GM18502 (cell line): ENCODE results near the gene ESPN.

Experiments
- ATAC-seq: cut with Tn5 transposase; IDR thresholded peaks from one replicate; pipeline ENCODE4 v1.9.1; 2021; ENCODE audit warnings: mild to moderate bottlenecking; ENCODE audit not compliant: unreplicated experiment, poor library complexity

Gene ESPN

GRCh38 chr1:6409053-6409452 lies 15.5 kb upstream of the ESPN start:
- no peak for ATAC-seq

- ATAC-seq = no peak
These were observed 14.8 kb upstream of the ESPN start for GRCh38 chr1:6409733-6410132.

DNA sequence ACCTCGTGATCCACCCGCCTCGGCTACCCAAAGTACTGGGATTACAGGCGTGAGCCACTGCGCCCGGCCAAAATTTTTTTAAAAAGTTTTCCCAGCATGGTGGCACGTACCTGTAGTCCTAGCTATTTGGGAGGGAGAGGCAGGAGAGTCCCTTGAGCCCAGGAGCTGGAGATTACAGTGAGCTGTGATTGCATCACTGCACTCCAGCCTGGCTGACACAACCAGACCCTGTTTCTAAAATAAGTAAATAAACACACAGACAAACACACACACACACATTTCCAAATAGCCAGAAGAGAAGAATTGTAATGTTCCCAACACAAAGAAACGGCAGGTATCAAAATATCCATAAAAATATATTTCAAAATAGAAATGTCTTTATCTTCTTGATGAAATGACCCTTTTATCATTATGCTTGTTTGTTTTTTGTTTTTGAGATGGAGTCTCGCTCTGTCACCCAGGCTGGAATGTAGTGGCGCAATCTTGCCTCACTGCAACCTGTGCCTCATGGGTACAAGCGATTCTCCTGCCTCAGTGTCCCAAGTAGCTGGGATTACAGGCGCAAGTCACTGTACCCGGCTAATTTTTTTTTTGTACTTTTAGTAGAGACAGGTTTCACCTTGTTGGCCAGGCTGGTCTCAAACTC lies 14.2 kb upstream of the ESPN start:
- no peak for ATAC-seq

DNA sequence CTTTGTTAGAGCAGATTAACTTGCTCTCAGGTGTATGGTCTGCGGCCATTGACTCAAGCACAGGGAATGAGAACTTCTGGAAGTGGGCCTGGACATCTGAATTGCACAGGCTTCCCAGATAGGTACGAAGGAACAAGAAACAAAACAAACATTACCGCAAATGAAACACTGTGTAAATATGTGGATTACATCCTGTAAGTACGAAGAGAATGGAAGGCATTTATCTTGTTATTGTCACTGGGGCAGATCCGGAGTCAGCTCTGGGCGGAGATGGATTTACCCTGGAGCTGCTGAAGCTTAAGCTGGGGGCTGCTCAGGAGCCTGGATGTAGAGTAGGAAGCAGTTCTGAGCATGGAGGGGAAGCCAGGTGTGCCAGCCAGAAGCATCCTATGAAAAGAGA lies 11.7 kb upstream of the ESPN start:
- no peak for ATAC-seq

- ATAC-seq = no peak
These were observed 10.1 kb upstream of the ESPN start for GRCh38 chr1:6414443-6414844.

GRCh38 chr1:6414881-6415626 lies 9.5 kb upstream of the ESPN start:
- no peak for ATAC-seq

GRCh38 chr1:6416295-6416656 lies 8.3 kb upstream of the ESPN start:
- no peak for ATAC-seq

DNA sequence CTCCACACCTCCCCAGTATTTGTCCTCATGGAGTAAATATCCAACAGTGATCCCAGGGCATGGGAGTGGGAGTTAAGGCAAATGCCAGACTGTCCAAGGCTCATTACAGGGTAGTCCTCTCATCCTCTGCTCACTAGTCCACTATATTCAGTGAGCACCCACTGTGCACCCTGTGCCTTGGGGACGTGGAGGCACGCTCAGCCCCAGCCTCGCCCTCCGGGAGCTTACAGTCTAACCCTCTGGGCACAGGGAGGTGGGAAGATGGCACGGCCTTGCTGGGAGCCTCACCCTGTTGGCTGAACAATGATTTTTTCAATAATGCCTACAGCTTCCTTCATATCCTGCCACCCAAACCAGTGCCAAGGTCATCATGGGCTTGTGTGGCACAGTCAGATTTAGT lies 7.7 kb upstream of the ESPN start:
- ATAC-seq = no peak

DNA sequence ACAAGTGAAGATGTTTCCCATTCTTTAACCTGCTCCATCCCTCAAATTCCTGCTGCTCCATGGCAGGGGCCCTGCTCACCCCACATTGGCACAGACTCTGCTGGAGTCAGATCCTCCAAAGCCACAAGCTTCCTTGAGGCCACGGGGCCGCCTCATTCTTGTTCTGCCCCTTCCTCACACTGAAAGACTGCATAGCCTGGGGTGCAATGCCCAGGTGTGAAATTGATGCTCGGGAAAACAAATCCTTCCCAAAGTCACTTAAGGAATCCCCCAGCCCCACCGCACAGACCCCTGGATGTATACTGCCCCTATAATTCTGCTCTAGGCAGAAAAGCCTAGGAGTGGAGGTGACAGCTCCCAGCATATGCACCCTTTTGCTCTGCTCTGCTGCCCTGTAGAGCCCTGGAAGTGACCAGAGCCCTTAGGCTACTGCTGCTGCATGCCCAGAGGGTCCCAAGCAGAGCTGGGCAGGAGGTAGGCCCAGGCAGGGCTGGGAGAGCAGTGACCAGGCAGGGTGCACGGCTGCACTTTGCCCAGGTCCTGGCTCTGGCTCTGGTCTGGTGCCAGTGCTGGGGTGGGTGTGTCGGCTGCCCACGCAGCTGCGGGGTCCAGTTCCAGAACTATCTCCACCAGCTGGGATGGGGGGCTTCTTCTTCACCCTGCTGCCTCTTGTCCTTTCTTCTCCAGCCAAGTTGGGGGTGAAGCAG lies 6.5 kb upstream of the ESPN start:
- ATAC-seq = no peak

DNA sequence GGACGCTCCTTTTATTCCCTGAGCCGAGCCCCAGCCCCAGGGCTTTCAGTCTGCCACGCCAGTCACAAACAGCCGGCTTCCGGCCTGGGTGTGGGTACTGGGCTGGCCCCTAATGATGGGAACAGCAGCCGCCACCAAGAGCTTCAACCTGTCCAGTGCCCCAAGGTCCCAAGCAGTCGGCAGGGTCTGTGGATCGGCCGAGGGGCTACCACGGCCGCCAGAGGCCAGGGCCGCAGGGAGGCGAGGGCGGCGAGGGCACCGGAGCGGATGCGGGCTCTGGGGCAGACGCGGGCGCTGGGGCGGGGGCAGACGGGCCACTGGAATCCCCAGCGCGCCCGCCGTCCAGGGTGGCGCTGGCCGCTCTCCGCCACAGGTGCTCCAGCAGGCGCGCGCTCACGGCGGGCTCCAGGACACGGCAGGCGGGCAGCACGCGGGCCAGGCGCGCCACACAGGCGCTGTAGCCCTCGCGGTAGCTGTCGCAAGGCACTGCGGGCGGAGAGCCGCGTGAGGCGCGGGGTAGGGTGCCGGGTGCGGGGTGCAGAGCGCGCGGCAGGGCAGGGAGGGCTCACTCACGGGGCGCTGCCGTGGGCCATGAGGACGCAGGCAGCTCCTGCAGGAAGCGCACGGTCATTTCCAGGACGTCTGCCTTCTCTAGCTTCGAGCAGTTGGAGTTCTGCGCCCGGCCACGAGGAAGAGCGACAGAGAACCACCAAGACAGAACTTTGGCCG lies 5.7 kb upstream of the ESPN start:
- ATAC-seq = no peak

- ATAC-seq = no peak
These were observed 5.2 kb upstream of the ESPN start for GRCh38 chr1:6419397-6419803.

DNA sequence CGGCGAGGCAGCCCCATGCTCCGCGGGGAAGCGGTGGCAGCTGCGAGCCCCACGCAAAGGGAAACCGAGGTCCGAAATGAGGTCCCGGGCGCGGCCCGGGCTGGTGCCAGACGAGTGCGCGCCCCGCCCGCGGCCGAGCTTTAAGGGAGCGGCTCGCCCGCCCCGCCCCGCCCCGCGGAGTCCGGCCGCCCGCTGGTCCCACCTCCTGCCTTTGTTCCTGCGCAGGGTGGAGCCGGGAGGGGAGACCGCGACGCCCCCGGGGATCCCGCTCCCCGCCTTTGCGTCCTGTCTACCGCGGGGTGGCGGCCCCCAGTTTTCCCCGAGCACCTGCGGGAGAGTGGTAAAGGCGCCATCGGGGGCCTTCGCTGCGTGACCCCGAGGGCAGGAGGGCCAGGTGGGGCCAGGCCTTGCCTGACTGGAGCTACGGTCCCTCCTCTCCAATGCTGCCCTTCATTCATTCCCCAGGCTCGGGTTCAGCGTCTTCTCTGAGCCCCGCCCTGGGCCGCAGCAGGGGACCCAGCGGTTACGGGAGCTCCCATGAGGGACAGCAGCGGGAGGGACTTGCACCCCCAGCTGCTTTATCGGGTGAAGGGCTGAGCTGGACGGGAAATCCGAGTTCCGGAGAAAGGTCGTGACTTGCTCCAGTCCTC lies 4.6 kb upstream of the ESPN start, which contains the start of gene HES2:
TSS of gene HES2 (minus strand) at position 116 of the 650 bp plus-strand sequence. CDS start at position 17, 99 bp downstream.
- no peak for ATAC-seq

- no peak for ATAC-seq
These were observed 4.0 kb upstream of the ESPN start for GRCh38 chr1:6420454-6421042.

GRCh38 chr1:6421266-6421665 lies 3.3 kb upstream of the ESPN start:
- ATAC-seq = no peak

DNA sequence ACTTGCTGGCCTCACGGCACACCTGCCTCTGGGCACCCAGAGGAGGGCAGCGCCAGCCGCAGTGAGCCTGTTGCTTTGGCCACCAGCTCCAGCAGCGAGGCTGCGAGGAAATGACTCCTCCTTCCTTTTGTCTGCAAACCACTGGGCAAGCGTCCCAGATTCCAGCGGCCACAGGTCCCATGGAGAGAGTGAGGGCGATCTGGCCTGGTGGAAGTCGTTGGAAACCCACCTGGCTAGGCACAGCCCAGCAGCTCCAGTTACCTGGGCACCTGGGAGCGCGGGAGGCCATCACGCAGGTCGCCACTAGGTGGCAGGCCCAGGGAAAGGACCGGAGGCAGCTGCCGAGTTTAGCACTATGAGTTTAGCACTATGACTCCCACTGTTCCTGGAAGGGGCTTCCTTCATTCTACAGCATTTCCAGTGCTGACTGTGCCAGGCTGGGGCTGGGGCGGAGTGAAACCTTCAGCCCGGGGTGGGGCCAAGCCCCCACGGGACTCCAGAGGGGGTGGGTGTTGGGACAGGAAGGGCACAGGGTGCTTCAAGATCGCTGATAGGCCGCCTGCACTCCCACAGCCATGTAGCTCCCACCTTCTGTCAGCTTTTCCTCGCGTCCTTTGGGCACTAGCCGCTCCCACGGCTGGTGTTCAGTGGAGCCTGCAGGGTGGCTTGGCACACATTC lies 1.1 kb upstream of the ESPN start:
- no peak for ATAC-seq

GRCh38 chr1:6424000-6424565 lies 493 bp upstream of the ESPN start:
- no peak for ATAC-seq

DNA sequence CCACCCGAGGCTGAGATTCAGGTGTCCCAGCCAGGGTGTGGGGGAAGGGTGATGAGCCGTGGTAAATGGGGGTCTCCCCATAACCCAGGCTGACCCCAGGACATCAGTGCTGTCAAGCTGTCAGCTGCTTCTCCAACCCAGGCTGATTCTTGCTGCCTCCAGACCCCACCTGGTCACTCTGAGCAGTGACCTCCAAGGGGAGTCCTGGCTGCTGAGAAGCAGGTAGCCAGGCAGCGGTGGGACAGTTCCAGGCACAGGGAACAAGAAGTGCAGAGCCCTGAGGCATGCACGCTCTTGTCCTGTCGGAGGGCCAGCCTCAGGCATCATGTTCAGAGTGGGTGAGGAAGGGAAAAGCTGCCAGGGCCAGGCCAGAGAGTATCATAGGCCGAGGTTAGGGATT lies 1.1 kb downstream of the ESPN start:
- no peak for ATAC-seq

GRCh38 chr1:6426277-6426971 lies 1.8 kb downstream of the ESPN start:
- no peak for ATAC-seq

GRCh38 chr1:6426972-6427350 lies 2.4 kb downstream of the ESPN start:
- no peak for ATAC-seq
